ENCODE results near the gene NSD2. TPM values are rescaled to one million over a fixed set of nuclear protein-coding genes. Genes with fewer than 3 reads are reported as not detected.

Gene NSD2
- polyA plus RNA-seq, 1 donor (not counting 4 experiments of a cell fraction or from before 2014, with no cell fraction given), result 22.6 TPM

- H3K27me3 ChIP-seq (ENCODE audit: control insufficient read depth, extremely low read depth, insufficient read depth, low read length), result no peaks in the 10 kb centered on the region
- H3K9ac ChIP-seq (ENCODE audit: control insufficient read depth, extremely low read depth, insufficient read depth, low read length), result no peak overlapping the region
- no peaks in the 10 kb centered on the region for H3K4me1 ChIP-seq (ENCODE audit: control insufficient read depth, extremely low read depth, insufficient read depth, low read length)
- no peaks in the 10 kb centered on the region for H3K9me3 ChIP-seq (ENCODE audit: control insufficient read depth, low read depth, low read length)
- H3K4me3 ChIP-seq (ENCODE audit: control insufficient read depth in 2 of 3, extremely low read depth in 1 of 3, insufficient read depth in 2 of 3, low read depth in 1 of 3, low read length in 3 of 3), result no peak overlapping the region
- FAIRE-seq, result no peak
- H3K79me2 ChIP-seq (ENCODE audit: control insufficient read depth, insufficient read depth, low read length), result peaks cover 38% of the 10 kb centered on the region
- no peak overlapping the region for H3K4me2 ChIP-seq (ENCODE audit: control insufficient read depth, extremely low read depth, insufficient read depth, low read depth, low read length)
- no peak overlapping the region for H2AFZ ChIP-seq (ENCODE audit: control insufficient read depth, low read length)
- no peak overlapping the region for H3K27ac ChIP-seq (ENCODE audit: control insufficient read depth, insufficient read depth, low read length)
- dilution Hi-C loops (cut with MboI; ENCODE audit: extremely low pct_ligation_motif_present, low sequenced_read_pairs), result no loop called here
- H3K36me3 ChIP-seq (ENCODE audit: control insufficient read depth in 2 of 2, extremely low read depth in 1 of 2, insufficient read depth in 2 of 2, low read length in 2 of 2), result peaks cover 9 to 15% of the 10 kb centered on the region in 2 experiments
- no peak for TF ChIP-seq CTCF (optimal IDR thresholded peaks at IDR 0.05 in 1 of 3, IDR thresholded peaks at IDR 0.05 in 1 of 3, conservative IDR thresholded peaks at IDR 0.05 in 1 of 3; ENCODE audit: extremely low read depth in 1 of 3, insufficient read depth in 2 of 3, low read length in 3 of 3)
- H3K9me1 ChIP-seq (ENCODE audit: control insufficient read depth, extremely low read depth, insufficient read depth, low read length), result no peaks in the 10 kb centered on the region
- no peaks in the 10 kb centered on the region for H4K20me1 ChIP-seq (ENCODE audit: control insufficient read depth, extremely low read depth, insufficient read depth, low read length)
- no peak for DNase-seq (ENCODE audit: low read depth, low spot score)
Observed at GRCh38 chr4:1990676-1991075, 119.5 kb downstream of the NSD2 start.

GRCh38 chr4:1991087-1991486, 119.9 kb downstream of the NSD2 start:
- Histone ChIP-seq H3K9ac (ENCODE audit: control insufficient read depth, extremely low read depth, insufficient read depth, low read length) (no peak overlapping the region), H3K4me2 (ENCODE audit: control insufficient read depth, extremely low read depth, insufficient read depth, low read depth, low read length) (no peak overlapping the region), H3K4me1 (ENCODE audit: control insufficient read depth, extremely low read depth, insufficient read depth, low read length) (no peaks in the 10 kb centered on the region), H3K36me3 (ENCODE audit: control insufficient read depth in 2 of 2, extremely low read depth in 1 of 2, insufficient read depth in 2 of 2, low read length in 2 of 2) (peaks cover 5 to 12% of the 10 kb centered on the region in 2 experiments), H2AFZ (ENCODE audit: control insufficient read depth, low read length) (no peak overlapping the region), H4K20me1 (ENCODE audit: control insufficient read depth, extremely low read depth, insufficient read depth, low read length) (no peaks in the 10 kb centered on the region), H3K9me1 (ENCODE audit: control insufficient read depth, extremely low read depth, insufficient read depth, low read length) (no peaks in the 10 kb centered on the region), H3K27ac (ENCODE audit: control insufficient read depth, insufficient read depth, low read length) (no peak overlapping the region), H3K9me3 (ENCODE audit: control insufficient read depth, low read depth, low read length) (no peaks in the 10 kb centered on the region), H3K79me2 (ENCODE audit: control insufficient read depth, insufficient read depth, low read length) (peaks cover 42% of the 10 kb centered on the region), H3K27me3 (ENCODE audit: control insufficient read depth, extremely low read depth, insufficient read depth, low read length) (no peaks in the 10 kb centered on the region), H3K4me3 (ENCODE audit: control insufficient read depth in 2 of 3, extremely low read depth in 1 of 3, insufficient read depth in 2 of 3, low read depth in 1 of 3, low read length in 3 of 3) (no peak overlapping the region)
- FAIRE-seq (no peak), DNase-seq (ENCODE audit: low read depth, low spot score) (no peak)
- TF ChIP-seq EZH2 (IDR thresholded peaks at IDR 0.05; ENCODE audit: low read length), result no peak
- dilution Hi-C loops (cut with MboI; ENCODE audit: extremely low pct_ligation_motif_present, low sequenced_read_pairs), result no loop called here
